ENCODE data around the gene ZNF76.

ZNF76 gene

GRCh38 chr6:35273822-35274559, 14.5 kb downstream of the ZNF76 start:
- no peak for DNase-seq

DNA sequence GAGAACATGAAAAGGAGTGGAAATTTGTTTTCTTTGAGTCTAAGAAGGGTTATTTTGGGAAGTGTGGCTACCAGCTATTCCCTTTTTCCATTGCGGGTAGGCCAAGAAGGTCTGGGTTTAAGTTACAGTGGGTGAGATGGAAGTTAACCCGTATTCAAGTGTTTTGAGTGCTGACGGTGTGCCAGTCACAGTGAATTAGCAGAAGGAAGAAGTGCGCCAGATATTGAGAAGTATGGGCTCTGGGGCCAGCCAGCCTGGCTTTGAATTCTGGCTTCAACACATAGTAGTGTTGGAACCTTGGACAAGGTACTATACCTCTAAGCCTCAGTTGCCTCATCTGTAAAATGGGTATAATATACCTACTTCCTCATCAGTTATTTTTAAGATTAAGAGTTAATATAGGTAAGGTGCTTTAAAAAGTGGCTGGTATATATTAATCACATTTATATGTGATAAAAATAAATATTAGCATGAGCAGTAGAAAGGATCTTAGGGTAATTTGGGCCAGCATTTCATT, 16.3 kb downstream of the ZNF76 start:
- DNase-seq, result no peak

- no peak for DNase-seq
These were observed 19.2 kb downstream of the ZNF76 start for GRCh38 chr6:35278708-35279107.

GRCh38 chr6:35280903-35281302, 21.4 kb downstream of the ZNF76 start:
- DNase-seq, result no peak

DNA sequence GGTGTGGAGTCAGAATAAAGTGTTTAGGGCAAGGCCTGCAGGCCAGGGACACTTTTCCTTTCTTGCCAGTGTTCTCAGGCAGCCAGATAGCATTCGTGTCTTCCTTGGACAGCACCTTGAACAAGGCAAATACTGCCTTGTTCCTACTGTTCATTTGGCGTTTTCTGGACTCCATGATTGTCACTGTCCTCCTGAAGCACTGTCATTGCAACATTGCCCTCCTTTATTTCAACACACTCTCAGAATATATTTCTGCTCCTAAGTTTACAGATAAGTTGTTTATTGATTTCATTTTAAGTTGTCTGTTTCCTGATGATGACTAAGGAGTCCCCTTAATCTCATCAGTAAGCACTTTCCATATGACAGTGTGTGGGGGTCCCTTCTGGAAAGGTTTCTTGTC, 22.9 kb downstream of the ZNF76 start:
- DNase-seq, result no peak

- no peak for DNase-seq
These were observed 23.8 kb downstream of the ZNF76 start for GRCh38 chr6:35283361-35283760.

GRCh38 chr6:35287671-35288396, 28.3 kb downstream of the ZNF76 start:
- DNase-seq, result no peak

DNA sequence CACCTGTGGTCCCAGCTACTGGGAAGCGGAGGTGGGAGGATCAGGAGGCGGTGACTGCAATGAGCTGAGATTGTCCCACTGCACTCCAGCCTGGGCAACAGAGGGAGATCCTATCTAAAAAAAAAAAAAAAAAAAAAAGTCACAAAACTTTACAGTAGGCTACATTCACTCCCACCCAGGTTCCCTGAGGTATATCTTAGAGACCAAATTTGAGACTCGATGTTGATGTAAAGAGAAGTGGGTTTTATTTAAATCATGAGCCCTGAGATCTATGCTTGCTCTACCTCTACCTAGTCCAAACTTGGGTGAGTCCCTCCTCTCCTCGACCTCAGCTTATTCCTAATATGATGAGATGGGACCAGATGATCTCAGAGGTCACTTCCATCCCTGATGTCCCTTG, 29.3 kb downstream of the ZNF76 start:
- no peak for DNase-seq

DNA sequence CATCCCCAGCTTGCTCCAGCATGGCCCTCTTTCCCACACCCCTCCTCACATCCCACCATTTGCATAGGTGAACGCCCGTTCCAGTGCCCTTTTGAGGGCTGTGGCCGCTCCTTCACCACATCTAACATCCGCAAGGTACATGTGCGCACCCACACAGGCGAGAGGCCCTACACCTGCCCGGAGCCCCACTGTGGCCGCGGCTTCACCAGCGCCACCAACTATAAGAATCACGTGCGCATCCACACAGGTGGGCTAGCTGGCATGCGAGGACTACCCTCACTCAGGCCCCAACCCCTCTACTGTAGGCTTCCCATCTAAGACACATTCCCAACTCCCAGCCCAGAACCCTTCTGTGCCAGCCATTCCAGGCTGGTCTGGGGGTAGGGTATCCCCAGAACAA, 32.0 kb downstream of the ZNF76 start:
- DNase-seq, result no peak

DNA sequence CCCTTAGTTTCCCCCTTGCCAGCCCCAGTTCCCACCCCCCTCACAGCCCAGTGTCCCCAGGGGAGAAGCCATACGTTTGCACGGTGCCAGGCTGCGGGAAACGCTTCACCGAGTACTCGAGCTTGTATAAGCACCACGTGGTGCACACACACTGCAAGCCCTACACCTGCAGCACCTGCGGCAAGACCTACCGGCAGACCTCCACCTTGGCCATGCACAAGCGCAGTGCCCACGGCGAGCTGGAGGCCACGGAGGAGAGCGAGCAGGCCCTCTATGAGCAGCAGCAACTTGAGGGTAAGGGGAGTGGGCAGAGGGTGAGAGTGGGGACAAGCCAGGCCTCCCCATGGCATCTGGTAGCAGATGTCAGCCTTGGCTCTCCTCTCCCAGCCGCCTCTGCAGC, 33.0 kb downstream of the ZNF76 start:
- DNase-seq, result no peak

GRCh38 chr6:35293681-35294080, 34.1 kb downstream of the ZNF76 start:
- no peak for DNase-seq

- DNase-seq, result peak; percentile 71
These were observed 34.9 kb downstream of the ZNF76 start for GRCh38 chr6:35294308-35294945.

GRCh38 chr6:35295036-35295435, 35.5 kb downstream of the ZNF76 start:
- DNase-seq, result no peak

DNA sequence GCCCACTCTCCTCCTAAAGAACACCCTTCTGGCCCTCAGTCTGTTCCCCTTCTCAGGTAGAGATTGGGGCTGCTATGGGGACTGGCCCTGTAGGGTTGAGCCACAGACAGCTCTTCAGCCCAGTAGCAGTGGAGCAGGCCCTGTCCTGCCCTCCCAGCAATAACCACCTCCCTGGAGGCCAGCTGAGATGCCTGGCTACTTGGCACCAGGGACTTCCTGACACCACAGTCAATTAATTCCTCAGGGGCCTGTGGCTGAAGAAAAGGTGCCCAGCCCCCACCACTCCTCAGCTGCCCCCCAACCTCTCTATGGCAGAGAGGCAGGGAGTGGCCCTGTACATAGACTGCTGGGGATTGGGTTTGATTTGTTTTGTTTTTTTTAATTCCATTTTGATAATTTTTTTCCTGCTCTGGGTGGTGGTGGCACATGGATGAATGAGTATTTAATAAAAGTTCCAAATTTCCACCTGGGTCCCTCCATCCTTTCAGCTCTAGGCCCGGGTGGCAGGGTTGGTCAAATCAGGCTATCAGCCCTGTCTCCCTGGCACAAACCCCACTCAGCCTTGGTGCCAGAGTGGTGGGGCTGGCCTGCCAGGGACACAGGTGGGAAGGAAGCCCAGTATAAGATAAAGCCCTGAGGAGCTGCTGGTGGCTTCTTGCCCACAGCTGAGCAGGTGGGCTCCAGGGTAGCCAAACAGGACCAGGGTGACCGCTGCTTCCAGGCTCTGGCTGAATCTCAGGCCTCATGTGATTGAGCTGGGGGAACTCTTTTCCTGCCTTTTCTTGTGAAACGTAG, 36.2 kb downstream of the ZNF76 start:
- no peak for DNase-seq

GRCh38 chr6:35296931-35297600, 37.5 kb downstream of the ZNF76 start:
- no peak for DNase-seq

- DNase-seq, result peak; percentile 92
These were observed 38.3 kb downstream of the ZNF76 start, which contains the start of gene DEF6 for GRCh38 chr6:35297601-35298481. Gene DEF6 (plus strand): TSS chr6:35297818. CDS start chr6:35297857, 39 bp downstream.

DNA sequence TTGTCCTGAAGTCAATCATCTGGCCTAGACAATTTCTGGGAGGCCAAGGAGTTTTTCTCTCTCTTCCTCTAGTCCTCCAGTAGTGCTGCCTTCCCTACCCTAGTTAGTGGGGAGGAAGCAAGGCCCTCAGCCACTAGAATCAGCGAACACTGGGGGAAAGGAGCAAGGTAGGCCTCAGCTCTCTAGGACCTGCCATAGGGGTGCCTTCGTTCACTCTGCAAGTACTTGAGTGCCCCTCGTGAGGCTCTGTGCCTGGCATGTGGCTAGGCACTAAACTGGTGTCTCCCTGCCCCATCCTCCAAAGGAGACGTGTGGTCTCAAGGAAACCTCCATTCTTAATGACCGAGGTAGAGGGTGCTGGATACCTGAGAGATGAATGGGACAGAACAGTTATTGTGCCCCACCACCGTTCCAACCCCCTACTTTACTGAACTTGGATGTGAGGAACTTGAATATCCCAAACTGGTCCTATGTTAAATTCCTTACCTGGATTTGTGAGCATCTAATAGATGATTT, 39.1 kb downstream of the ZNF76 start:
- DNase-seq, result peak; percentile 27

GRCh38 chr6:35299674-35300073, 40.1 kb downstream of the ZNF76 start:
- DNase-seq, result peak; percentile 41

- peak; percentile 70 for DNase-seq
These were observed 41.3 kb downstream of the ZNF76 start for GRCh38 chr6:35300848-35301247.

- peak; percentile 89 for DNase-seq
These were observed 43.2 kb downstream of the ZNF76 start for GRCh38 chr6:35302604-35303241.
